ENCODE measurements around the gene USP47.

USP47 gene

DNA sequence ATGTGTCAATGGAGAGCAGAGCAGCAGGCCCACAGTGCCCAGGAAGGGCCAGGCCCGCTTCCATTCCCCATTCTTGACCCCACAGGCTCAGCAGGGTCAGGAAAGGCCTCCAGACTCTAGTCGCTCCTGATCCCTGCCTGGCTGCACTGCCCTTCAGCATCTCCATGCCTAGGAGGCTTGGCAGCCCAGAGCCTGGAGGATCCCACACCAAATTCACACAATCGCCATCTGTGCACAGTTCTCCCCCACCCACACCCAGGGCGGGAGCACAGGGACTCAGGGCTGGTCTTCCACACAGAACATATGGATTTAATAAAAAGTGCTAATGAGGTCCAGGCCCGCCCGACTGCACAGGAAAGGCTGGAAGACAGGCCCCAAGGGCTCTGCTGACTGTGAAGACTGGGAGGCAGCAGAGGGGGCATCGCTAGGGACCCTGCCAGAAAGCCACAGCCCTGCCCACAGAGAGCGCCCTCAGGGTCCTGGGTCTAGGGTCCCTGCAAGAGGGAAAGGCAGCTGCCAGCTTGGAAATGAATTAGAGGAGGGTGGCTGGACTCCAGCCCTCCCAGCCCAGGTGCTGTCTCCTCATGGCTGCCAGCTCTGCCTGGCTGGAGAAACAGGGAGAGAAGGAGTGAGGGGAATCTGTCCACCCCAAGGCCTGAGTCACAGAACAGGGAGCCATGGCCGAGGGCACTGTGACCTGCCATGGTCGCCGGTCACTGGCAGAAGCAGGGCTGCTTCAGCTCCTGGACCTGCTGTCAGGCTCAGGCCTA lies 126.9 kb downstream of the USP47 start:
- TF ChIP-seq, protein P1, sequence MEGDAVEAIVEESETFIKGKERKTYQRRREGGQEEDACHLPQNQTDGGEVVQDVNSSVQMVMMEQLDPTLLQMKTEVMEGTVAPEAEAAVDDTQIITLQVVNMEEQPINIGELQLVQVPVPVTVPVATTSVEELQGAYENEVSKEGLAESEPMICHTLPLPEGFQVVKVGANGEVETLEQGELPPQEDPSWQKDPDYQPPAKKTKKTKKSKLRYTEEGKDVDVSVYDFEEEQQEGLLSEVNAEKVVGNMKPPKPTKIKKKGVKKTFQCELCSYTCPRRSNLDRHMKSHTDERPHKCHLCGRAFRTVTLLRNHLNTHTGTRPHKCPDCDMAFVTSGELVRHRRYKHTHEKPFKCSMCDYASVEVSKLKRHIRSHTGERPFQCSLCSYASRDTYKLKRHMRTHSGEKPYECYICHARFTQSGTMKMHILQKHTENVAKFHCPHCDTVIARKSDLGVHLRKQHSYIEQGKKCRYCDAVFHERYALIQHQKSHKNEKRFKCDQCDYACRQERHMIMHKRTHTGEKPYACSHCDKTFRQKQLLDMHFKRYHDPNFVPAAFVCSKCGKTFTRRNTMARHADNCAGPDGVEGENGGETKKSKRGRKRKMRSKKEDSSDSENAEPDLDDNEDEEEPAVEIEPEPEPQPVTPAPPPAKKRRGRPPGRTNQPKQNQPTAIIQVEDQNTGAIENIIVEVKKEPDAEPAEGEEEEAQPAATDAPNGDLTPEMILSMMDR (IDR thresholded peaks at IDR 0.05; ENCODE audit: borderline replicate concordance, control extremely low read depth, extremely low read depth, insufficient read depth, missing control alignments) = no peak
- in situ Hi-C loops (cut with MboI; ENCODE audit: low sequenced_read_pairs, unreplicated experiment) = loop anchor here (10.0 kb wide), 1 partner anchor 164 kb away; no protein-coding TSS in a partner anchor
- DNase-seq (ENCODE audit: low spot score) = no peak

DNA sequence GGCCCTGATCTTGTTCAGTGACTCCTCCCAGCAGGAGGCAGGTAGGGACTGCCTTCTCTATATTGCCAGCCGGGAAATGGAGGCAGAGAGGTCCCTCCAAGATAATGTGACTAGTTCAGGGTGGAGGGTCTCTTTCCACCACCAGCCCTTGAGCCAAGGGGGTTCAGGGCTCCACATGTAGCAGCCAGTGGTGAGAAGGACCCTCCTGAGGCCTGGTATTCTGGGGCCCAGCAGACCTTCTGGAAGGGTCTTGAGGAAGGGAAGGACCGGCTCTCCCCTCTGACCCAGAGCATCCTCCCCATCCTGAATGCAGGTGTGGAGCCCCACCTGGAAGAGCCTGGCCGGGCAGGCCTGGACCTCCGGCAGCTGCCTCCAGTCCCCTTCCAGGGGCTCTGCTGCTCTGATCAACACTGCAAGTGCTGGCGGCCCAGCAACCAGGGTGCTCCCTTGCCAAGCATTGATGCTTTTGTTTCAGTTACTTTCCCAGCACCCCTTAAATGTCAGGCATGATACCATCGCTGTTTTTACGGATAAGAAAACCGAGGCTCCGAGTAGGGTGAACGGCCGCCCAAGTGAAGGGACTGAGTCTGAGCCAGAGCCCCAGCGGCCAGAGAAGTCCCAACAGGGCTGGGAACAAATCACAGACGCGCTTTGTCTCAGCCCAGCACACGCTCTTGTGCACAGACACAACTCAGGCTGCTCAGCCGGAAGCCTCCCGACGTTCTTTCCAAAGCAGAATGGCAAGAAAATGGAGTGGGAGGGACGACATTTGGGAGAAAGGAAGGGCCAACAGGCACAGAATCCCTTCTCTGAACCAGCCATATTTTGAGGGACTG lies 127.8 kb downstream of the USP47 start:
- in situ Hi-C loops (cut with MboI; ENCODE audit: low sequenced_read_pairs, unreplicated experiment) = loop anchor here (10.0 kb wide), 1 partner anchor 165 kb away; no protein-coding TSS in a partner anchor
- no peak for DNase-seq (ENCODE audit: low spot score)
- TF ChIP-seq, protein P1 (IDR thresholded peaks at IDR 0.05; ENCODE audit: borderline replicate concordance, control extremely low read depth, extremely low read depth, insufficient read depth, missing control alignments) = no peak

DNA sequence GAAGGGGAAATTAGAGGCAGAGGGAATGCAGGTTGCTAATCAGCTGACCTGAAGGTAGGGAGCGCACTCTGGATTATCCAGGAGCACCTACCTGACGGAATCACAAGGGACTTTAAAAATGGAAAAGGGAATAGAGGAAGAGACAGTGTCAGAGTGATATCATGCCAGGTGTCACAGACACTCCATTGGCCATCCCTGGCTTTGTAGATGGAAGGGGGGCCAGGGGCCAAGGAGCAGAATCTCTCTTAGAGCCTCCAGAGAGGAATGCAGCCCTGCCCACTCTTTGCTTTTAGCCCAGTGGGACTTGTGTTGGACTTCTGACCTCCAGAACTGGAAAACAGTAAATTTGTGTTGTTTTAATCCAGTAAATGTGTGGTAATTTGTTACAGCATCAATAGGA lies 128.8 kb downstream of the USP47 start:
- in situ Hi-C loops (cut with MboI; ENCODE audit: low sequenced_read_pairs, unreplicated experiment) = no loop called here
- TF ChIP-seq, protein P1 (IDR thresholded peaks at IDR 0.05; ENCODE audit: borderline replicate concordance, control extremely low read depth, extremely low read depth, insufficient read depth, missing control alignments) = no peak

DNA sequence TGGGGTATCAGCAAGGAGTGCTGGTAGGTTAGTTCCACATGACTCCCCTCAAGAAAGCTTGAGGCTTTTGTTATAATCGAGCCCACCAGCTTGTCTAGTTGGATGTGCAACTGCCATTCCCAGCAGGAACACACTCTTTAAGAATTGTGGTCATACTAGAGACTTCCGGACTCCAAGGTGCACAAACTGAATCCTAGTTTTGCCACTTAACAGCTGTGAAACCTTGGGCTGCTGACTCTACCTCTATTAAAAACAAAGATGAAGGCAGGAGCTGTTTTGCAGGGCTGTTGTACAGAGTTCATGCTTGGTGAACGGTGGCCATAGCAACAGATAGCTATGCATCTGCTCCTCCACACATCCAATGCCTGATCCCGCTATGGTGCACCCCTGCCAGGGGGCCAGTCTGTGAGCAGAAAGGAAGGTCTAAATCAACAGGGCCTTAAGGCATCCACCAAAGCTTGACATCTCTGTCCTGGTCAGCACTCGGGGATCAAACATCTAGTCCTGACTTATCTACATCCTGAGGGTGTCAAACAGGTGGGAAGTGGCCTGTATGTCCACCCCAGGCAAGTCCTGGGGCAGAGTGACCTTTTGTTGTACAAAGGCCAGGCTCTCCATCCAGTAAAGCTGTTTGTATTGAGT lies 130.3 kb downstream of the USP47 start:
- DNase-seq (ENCODE audit: low spot score) = no peak
- in situ Hi-C loops (cut with MboI; ENCODE audit: low sequenced_read_pairs, unreplicated experiment) = no loop called here
- TF ChIP-seq, protein P1 (IDR thresholded peaks at IDR 0.05; ENCODE audit: borderline replicate concordance, control extremely low read depth, extremely low read depth, insufficient read depth, missing control alignments) = no peak

More for the DNA sequence above, 128.8 kb downstream of the USP47 start:
- no peak for DNase-seq (ENCODE audit: low spot score)

DNA sequence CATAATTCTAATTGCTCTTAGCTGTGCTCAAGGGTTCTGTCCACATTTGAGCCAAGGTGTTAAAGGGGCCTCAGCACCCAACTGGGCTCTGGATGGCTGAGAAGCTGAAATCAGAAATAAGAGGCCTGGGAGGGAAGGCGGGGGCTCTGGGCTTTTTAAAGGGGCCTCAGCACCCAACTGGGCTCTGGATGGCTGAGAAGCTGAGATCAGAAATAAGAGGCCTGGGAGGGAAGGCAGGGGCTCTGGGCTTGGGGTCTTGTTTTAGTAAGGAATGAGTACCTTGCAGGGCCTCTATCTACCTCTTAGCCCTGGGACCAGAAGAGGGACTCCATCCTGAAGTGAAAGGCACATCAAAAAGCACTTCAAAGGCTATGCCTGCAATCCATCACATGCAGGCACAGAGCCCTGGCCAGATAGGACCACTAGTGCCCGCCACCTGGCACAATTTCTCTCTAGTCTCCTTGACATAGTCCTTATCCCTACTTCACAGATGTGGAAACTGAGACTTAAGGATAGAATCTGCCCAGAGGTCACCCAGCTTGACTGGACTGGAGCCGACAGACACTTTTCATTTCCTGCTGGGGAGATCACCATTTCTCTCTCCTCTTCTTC lies 131.1 kb downstream of the USP47 start:
- in situ Hi-C loops (cut with MboI; ENCODE audit: low sequenced_read_pairs, unreplicated experiment) = no loop called here
- TF ChIP-seq, protein P1 (IDR thresholded peaks at IDR 0.05; ENCODE audit: borderline replicate concordance, control extremely low read depth, extremely low read depth, insufficient read depth, missing control alignments) = no peak
- DNase-seq (ENCODE audit: low spot score) = no peak

DNA sequence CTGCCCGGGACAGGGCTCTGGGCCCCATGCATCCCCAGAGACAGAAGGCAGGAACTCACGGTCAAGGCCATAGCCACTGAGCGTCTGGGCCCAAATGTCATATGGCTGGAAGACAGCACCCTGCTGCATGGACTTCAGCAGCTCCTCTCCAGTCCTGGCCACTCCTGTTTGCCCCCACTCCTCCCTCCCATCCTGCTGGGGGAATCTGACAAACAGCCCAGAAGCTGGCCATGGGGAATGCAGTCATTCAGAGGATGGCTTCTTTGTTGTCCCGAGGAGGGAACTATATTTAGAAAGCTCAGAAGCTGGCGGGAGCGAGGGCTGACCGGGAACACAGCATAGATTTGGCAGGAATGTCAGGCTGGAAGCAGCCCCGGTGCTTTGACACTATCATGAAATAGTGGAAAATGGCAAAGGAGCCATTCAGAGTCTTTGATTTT lies 131.6 kb downstream of the USP47 start:
- in situ Hi-C loops (cut with MboI; ENCODE audit: low sequenced_read_pairs, unreplicated experiment) = no loop called here
- TF ChIP-seq, protein P1 (IDR thresholded peaks at IDR 0.05; ENCODE audit: borderline replicate concordance, control extremely low read depth, extremely low read depth, insufficient read depth, missing control alignments) = no peak
- no peak for DNase-seq (ENCODE audit: low spot score)

Measured in GM13976 (cell line).